Ovary (tissue), 9 donors: Measurements from ENCODE around the gene NABP1. TPM values are rescaled to one million over a fixed set of nuclear protein-coding genes. Genes with fewer than 3 reads are reported as not detected.
A peak's percentile ranks its signal among the peaks of the same experiment; 100 is the strongest.

Experiments used
- DNase-seq, 5 donors: peaks; one replicate each; pipeline ENCODE4 v3.0.0-alpha.2; 2019 to 2020
- H3K27ac ChIP-seq, 2 donors: fragments of 200-600 bp; one replicate each; pipeline versions ENCODE4 v1.5.1 to v1.8.0; 2019 to 2022
- H3K27me3 ChIP-seq: fragments of 200-600 bp; one replicate; pipeline ENCODE4 v1.8.0; 2022
- H3K36me3 ChIP-seq: fragments of 200-600 bp; sonication (generic); one replicate; pipeline ENCODE4 v1.5.1; 2019
- H3K4me1 ChIP-seq: one replicate; pipeline ENCODE4 v1.8.1; 2013; ENCODE audit warnings: mild to moderate bottlenecking, moderate library complexity; ENCODE audit not compliant: insufficient read depth
- H3K4me3 ChIP-seq: fragments of 200-600 bp; sonication (generic); one replicate; pipeline ENCODE4 v1.5.1; 2017
- H3K9me3 ChIP-seq, 2 donors: fragments of 200-600 bp in 1 of 2; sonication (generic) in 1 of 2; one replicate each; pipeline versions ENCODE4 v1.5.1 to v1.8.1; 2013 to 2019; ENCODE audit warnings: mild to moderate bottlenecking in 1 of 2, moderate library complexity in 1 of 2
- CTCF ChIP-seq, 3 donors: fragments of 450-650 bp in 2 of 3; fragments of 200-600 bp in 1 of 3; IDR thresholded peaks; one replicate each; pipeline versions ENCODE4 v1.5.1 to v1.8.0; 2016 to 2022; ENCODE audit warnings: antibody characterized with exemption in 3 of 3, mild to moderate bottlenecking in 1 of 3
- EP300 ChIP-seq: sonication (generic); formaldehyde crosslinking; IDR thresholded peaks from one replicate; pipeline ENCODE4 v1.6.1; 2017; ENCODE audit warnings: antibody characterized with exemption
- POLR2A ChIP-seq: fragments of 450-650 bp; IDR thresholded peaks from one replicate; pipeline ENCODE4 v1.6.1; 2017; ENCODE audit warnings: antibody characterized with exemption, mild to moderate bottlenecking, moderate library complexity
- WGBS, 3 donors: extraction: QIAGEN DNeasy Blood & Tissue Kit in 1 of 3; methylation state at CpG; one replicate each; pipeline versions ENCODE4 v1.1.5 to v1.1.7; 2013 to 2017; 5-methylcytosine and 5-hydroxymethylcytosine counted together
- intact Hi-C, 4 donors: fragments of 100-400 bp; cut with DNase I; formaldehyde crosslinking; loops; one replicate each; pipeline versions ENCODE4 v1.11.0 to v1.15.1; 2022 to 2023
- polyA plus RNA-seq, 2 donors: library from polyadenylated mRNA; stranded (reverse); fragments of 200-250 nt in 1 of 2; fragments of 350-450 nt in 1 of 2; fragmentation: Illumina TruSeq in 1 of 2; extraction: RNeasy Lipid Tissue Mini Kit (QIAGEN cat#74804) in 1 of 2; gene quantifications; one replicate each; pipeline ENCODE4 v1.2.3, GENCODE V29; 2013 to 2014
- total RNA-seq, 7 donors: library from RNA; depleted of rRNA in 2 of 7; stranded (reverse); fragments of >200 nt in 2 of 7; fragmentation: NEBNext Ultra II Directional in 3 of 7; extraction: Animal tissue kit (Norgen Biotek cat#: 25700) in 3 of 7; gene quantifications; one replicate each; pipeline versions ENCODE4 v1.1.0 to v1.2.4, GENCODE V29; 2016 to 2023
- donor health status: DM: no; HTN: no; CAD: no; lungs with moderate emphysema.
- donor health status: DM: no; HTN: no; CAD: no.
- donor health status: Bipolar disorder and iron deficiency.
- donor health status: DM: yes; HTN: yes; CAD: no.
- donor health status: DM: no; HTN: no; CAD: no.
- donor health status: DM: yes; HTN: yes; CAD: no.

Gene NABP1
- total and polyA plus RNA-seq, 9 donors = 5.3 to 19.1 (median 13.4) TPM

- H3K4me3 ChIP-seq = no peak overlapping the region
- no peaks in the 10 kb centered on the region for H3K36me3 ChIP-seq
- H3K27ac ChIP-seq = no peak overlapping the region
- H3K27me3 ChIP-seq = no peaks in the 10 kb centered on the region
- DNase-seq = no peak
- H3K9me3 ChIP-seq = no peaks in the 10 kb centered on the region
- no peaks in the 10 kb centered on the region for H3K4me1 ChIP-seq
- TF ChIP-seq CTCF (IDR thresholded peaks at IDR 0.05) = no peak
- TF ChIP-seq POLR2A = no peak
- TF ChIP-seq EP300 = no peak
- intact Hi-C loops = no loop called here
Measured at GRCh38 chr2:191670076-191670475, 7.9 kb upstream of the NABP1 start.

GRCh38 chr2:191670787-191671186 is 7.1 kb upstream of the NABP1 start:
- no peak overlapping the region for H3K27ac ChIP-seq
- intact Hi-C loops = no loop called here

GRCh38 chr2:191675807-191676721 is 1.9 kb upstream of the NABP1 start:
- intact Hi-C loops = no loop called here
- H3K27ac ChIP-seq = peak overlapping the region in 1 of 2 donors; percentile 91
- no peak overlapping the region for H3K4me3 ChIP-seq
- H3K9me3 ChIP-seq = no peaks in the 10 kb centered on the region
- peaks cover 4% of the 10 kb centered on the region for H3K4me1 ChIP-seq
- no peaks in the 10 kb centered on the region for H3K27me3 ChIP-seq
- 69 to 71% (median 70%) methylated on average over 3 of the region's 3 CpGs for whole genome bisulfite sequencing, 3 donors
- no peaks in the 10 kb centered on the region for H3K36me3 ChIP-seq
- DNase-seq = no peak
- no peak for TF ChIP-seq EP300
- no peak for TF ChIP-seq CTCF (IDR thresholded peaks at IDR 0.05)
- no peak for TF ChIP-seq POLR2A

More at GRCh38 chr2:191670787-191671186, 7.1 kb upstream of the NABP1 start:
- H3K4me1 ChIP-seq = no peaks in the 10 kb centered on the region
- no peak overlapping the region for H3K4me3 ChIP-seq
- no peak for DNase-seq
- no peak for TF ChIP-seq CTCF (IDR thresholded peaks at IDR 0.05)
- no peaks in the 10 kb centered on the region for H3K9me3 ChIP-seq
- H3K36me3 ChIP-seq = no peaks in the 10 kb centered on the region
- no peaks in the 10 kb centered on the region for H3K27me3 ChIP-seq

- H3K36me3 ChIP-seq = no peaks in the 10 kb centered on the region
- WGBS, 3 donors = 11 to 16% (median 14%) methylated on average over 8 of the region's 8 CpGs
- no peak for TF ChIP-seq CTCF (IDR thresholded peaks at IDR 0.05)
- TF ChIP-seq EP300 = no peak
- TF ChIP-seq POLR2A = no peak
- H3K4me1 ChIP-seq = peaks cover 4% of the 10 kb centered on the region
- peak overlapping the region; percentile 70 for H3K4me3 ChIP-seq
- intact Hi-C loops = no loop called here
- no peak for DNase-seq
- H3K27ac ChIP-seq = peak overlapping the region; percentile 30 to 91
- H3K9me3 ChIP-seq = no peaks in the 10 kb centered on the region
- H3K27me3 ChIP-seq = no peaks in the 10 kb centered on the region
Measured at GRCh38 chr2:191676790-191677645, 918 bp upstream of the NABP1 start.
